CD4-positive, alpha-beta memory T cell (primary cell): ENCODE measurements around the gene SLC25A4. TPM values are rescaled to one million over a fixed set of nuclear protein-coding genes. Genes with fewer than 3 reads are reported as not detected.
"Not testable (repeated sequence)": the region's sequence is repeated elsewhere in the genome, so short reads cannot be mapped to it uniquely, and the experiment has no call there.

Source experiments
- CTCF ChIA-PET: fragments of 350-600 bp; sonication (Branson Sonifier 250); formaldehyde crosslinking; loops from one replicate; lab custom pipeline; 2021; ENCODE audit warnings: inconsistent platforms; ENCODE audit not compliant: partially characterized antibody; lab: Charles Lee
- POLR2A ChIA-PET: fragments of 350-600 bp; sonication (Branson Sonifier 250); formaldehyde crosslinking; loops from one replicate; lab custom pipeline; 2021; ENCODE audit not compliant: partially characterized antibody; lab: Charles Lee
- DNase-seq, 5 donors: peaks; one replicate each; pipeline versions ENCODE4 v3.0.0 to v3.0.0-alpha.2; 2020 to 2022; ENCODE audit warnings: mixed read lengths in 1 of 5
- H3K27ac ChIP-seq: one replicate; pipeline ENCODE4 v1.7.0; 2013; ENCODE audit warnings: low read depth, low read length
- H3K27me3 ChIP-seq: 2 replicates; pipeline ENCODE4 v1.7.0; 2013; ENCODE audit warnings: mild to moderate bottlenecking, low read length, moderate library complexity; ENCODE audit not compliant: insufficient read depth
- H3K36me3 ChIP-seq: 2 replicates; pipeline ENCODE4 v1.7.0; 2013; ENCODE audit warnings: mild to moderate bottlenecking, low read length, moderate library complexity; ENCODE audit not compliant: insufficient read depth
- H3K4me1 ChIP-seq: 2 replicates; pipeline ENCODE4 v1.7.0; 2013; ENCODE audit warnings: mild to moderate bottlenecking, low read length, moderate library complexity; ENCODE audit not compliant: insufficient read depth
- H3K4me3 ChIP-seq, 2 donors: one replicate each; pipeline ENCODE4 v1.7.0; 2013; ENCODE audit warnings: low read length in 2 of 2, mild to moderate bottlenecking in 1 of 2
- H3K9me3 ChIP-seq, 2 donors: one replicate each; pipeline ENCODE4 v1.7.0; 2013; ENCODE audit warnings: low read length in 2 of 2, control low read depth in 1 of 2; ENCODE audit not compliant: control insufficient read depth in 1 of 2
- H3K27ac Mint-ChIP-seq, 7 donors: one replicate each; pipeline ENCODE4 v1.8.0; 2020 to 2021; ENCODE audit warnings: mixed read lengths in 7 of 7, mild to moderate bottlenecking in 6 of 7, inconsistent platforms in 3 of 7, moderate library complexity in 3 of 7
- H3K27me3 Mint-ChIP-seq, 2 donors: one replicate each; pipeline ENCODE4 v1.8.0; 2020 to 2021; ENCODE audit warnings: mixed read lengths in 2 of 2
- H3K36me3 Mint-ChIP-seq, 2 donors: one replicate each; pipeline ENCODE4 v1.8.0; 2020 to 2021; ENCODE audit warnings: mixed read lengths in 2 of 2, inconsistent platforms in 1 of 2, mild to moderate bottlenecking in 1 of 2
- H3K4me1 Mint-ChIP-seq, 4 donors: one replicate each; pipeline ENCODE4 v1.8.0; 2020 to 2021; ENCODE audit warnings: mixed read lengths in 4 of 4, mild to moderate bottlenecking in 1 of 4
- H3K4me3 Mint-ChIP-seq, 8 donors: one replicate each; pipeline ENCODE4 v1.8.0; 2020 to 2021; ENCODE audit warnings: mixed read lengths in 8 of 8, mild to moderate bottlenecking in 7 of 8, moderate library complexity in 6 of 8, inconsistent platforms in 3 of 8
- H3K9me3 Mint-ChIP-seq, 8 donors: one replicate each; pipeline ENCODE4 v1.8.0; 2020 to 2021; ENCODE audit warnings: mixed read lengths in 8 of 8, mild to moderate bottlenecking in 5 of 8, inconsistent platforms in 3 of 8, moderate library complexity in 1 of 8
- intact Hi-C: fragments of 100-400 bp; cut with micrococcal nuclease; formaldehyde crosslinking; loops from one replicate; pipeline ENCODE4 v1.15.1; 2023
- polyA plus RNA-seq, 2 donors: library from polyadenylated mRNA; unstranded; fragments of 300-500 nt; fragmentation: Illumina TruSeq; gene quantifications; one replicate each; pipeline ENCODE4 v1.2.3, GENCODE V29; 2021
- total RNA-seq, 2 experiments: library from RNA; stranded (reverse); gene quantifications; one replicate each; pipeline ENCODE4 v1.2.3, GENCODE V29; 2021

SLC25A4 gene
- total and polyA plus RNA-seq, 4 experiments from 2014 or later = 6.4 to 9.0 (median 7.5) TPM

- H3K4me3 ChIP-seq = no peak overlapping the region
- Mint-ChIP-seq H3K27me3 (peaks cover 16 to 25% of the 10 kb centered on the region in 2 donors), H3K36me3 (no peaks in the 10 kb centered on the region)
Observed at GRCh38 chr4:185100423-185100822, 42.6 kb upstream of the SLC25A4 start.

GRCh38 chr4:185101354-185101890 lies 41.6 kb upstream of the SLC25A4 start:
- Mint-ChIP-seq H3K27ac (no peak overlapping the region), H3K4me1 (no peaks in the 10 kb centered on the region), H3K36me3 (no peaks in the 10 kb centered on the region), H3K9me3 (no peaks in the 10 kb centered on the region), H3K27me3 (peaks cover 16 to 24% of the 10 kb centered on the region in 2 donors), H3K4me3 (no peak overlapping the region)
- DNase-seq = no peak
- Histone ChIP-seq H3K27me3 (no peaks in the 10 kb centered on the region), H3K4me3 (no peak overlapping the region), H3K36me3 (no peaks in the 10 kb centered on the region), H3K9me3 (no peaks in the 10 kb centered on the region), H3K4me1 (no peaks in the 10 kb centered on the region), H3K27ac (no peak overlapping the region)
- ChIA-PET CTCF (no interaction called here), POLR2A (no interaction called here)
- intact Hi-C loops = no loop called here

More at GRCh38 chr4:185100423-185100822, 42.6 kb upstream of the SLC25A4 start:
- Mint-ChIP-seq H3K27ac (no peak overlapping the region), H3K9me3 (no peaks in the 10 kb centered on the region), H3K4me1 (no peaks in the 10 kb centered on the region), H3K4me3 (no peak overlapping the region)
- ChIA-PET CTCF (no interaction called here), POLR2A (no interaction called here)
- Histone ChIP-seq H3K9me3 (no peaks in the 10 kb centered on the region), H3K27ac (no peak overlapping the region), H3K27me3 (no peaks in the 10 kb centered on the region), H3K4me1 (no peaks in the 10 kb centered on the region), H3K36me3 (no peaks in the 10 kb centered on the region)
- intact Hi-C loops = no loop called here
- DNase-seq = no peak

- Mint-ChIP-seq H3K4me1 (no peaks in the 10 kb centered on the region), H3K36me3 (no peaks in the 10 kb centered on the region), H3K9me3 (no peaks in the 10 kb centered on the region), H3K27me3 (peaks cover 14 to 17% of the 10 kb centered on the region in 2 donors), H3K27ac (no peak overlapping the region), H3K4me3 (no peak overlapping the region)
- H3K4me1 ChIP-seq = no peaks in the 10 kb centered on the region
- CTCF ChIA-PET = no interaction called here
- no peaks in the 10 kb centered on the region for H3K9me3 ChIP-seq
- intact Hi-C loops = no loop called here
- no peak for DNase-seq
- H3K36me3 ChIP-seq = no peaks in the 10 kb centered on the region
- no peak overlapping the region for H3K4me3 ChIP-seq
- POLR2A ChIA-PET = no interaction called here
- no peaks in the 10 kb centered on the region for H3K27me3 ChIP-seq
- no peak overlapping the region for H3K27ac ChIP-seq
Observed at GRCh38 chr4:185104733-185105132, 38.3 kb upstream of the SLC25A4 start.

GRCh38 chr4:185106353-185106752 lies 36.7 kb upstream of the SLC25A4 start:
- POLR2A ChIA-PET = no interaction called here
- H3K27me3 Mint-ChIP-seq = peaks cover 5 to 17% of the 10 kb centered on the region in 2 donors
- Histone ChIP-seq H3K9me3 (no peaks in the 10 kb centered on the region), H3K27ac (no peak overlapping the region), H3K4me3 (no peak overlapping the region), H3K36me3 (no peaks in the 10 kb centered on the region), H3K4me1 (no peaks in the 10 kb centered on the region), H3K27me3 (no peaks in the 10 kb centered on the region)
- H3K4me3 Mint-ChIP-seq = no peak overlapping the region
- no peak overlapping the region for H3K27ac Mint-ChIP-seq
- no peaks in the 10 kb centered on the region for H3K36me3 Mint-ChIP-seq
- CTCF ChIA-PET = interaction anchor here (0.9 kb wide), 1 partner anchor 10 kb away, joined by 3 read pairs; no protein-coding TSS in a partner anchor
- no peaks in the 10 kb centered on the region for H3K4me1 Mint-ChIP-seq
- DNase-seq = no peak
- intact Hi-C loops = no loop called here
- H3K9me3 Mint-ChIP-seq = no peaks in the 10 kb centered on the region

GRCh38 chr4:185107574-185107973 lies 35.5 kb upstream of the SLC25A4 start:
- H3K27ac Mint-ChIP-seq, H3K9me3 Mint-ChIP-seq, POLR2A ChIA-PET, DNase-seq, CTCF ChIA-PET, intact Hi-C loops, H3K4me1 ChIP-seq, H3K36me3 Mint-ChIP-seq, H3K4me1 Mint-ChIP-seq, H3K36me3 ChIP-seq, H3K9me3 ChIP-seq, H3K27ac ChIP-seq, H3K4me3 Mint-ChIP-seq, H3K4me3 ChIP-seq, H3K27me3 ChIP-seq: not testable (repeated sequence)
- peaks cover 0 to 12% of the 10 kb centered on the region in 2 donors for H3K27me3 Mint-ChIP-seq

- no peaks in the 10 kb centered on the region for H3K36me3 Mint-ChIP-seq
- H3K4me3 Mint-ChIP-seq = no peak overlapping the region
- DNase-seq = no peak
- Histone ChIP-seq H3K4me3 (no peak overlapping the region), H3K9me3 (no peaks in the 10 kb centered on the region), H3K27me3 (no peaks in the 10 kb centered on the region), H3K36me3 (no peaks in the 10 kb centered on the region), H3K4me1 (no peaks in the 10 kb centered on the region), H3K27ac (no peak overlapping the region)
- ChIA-PET CTCF (interaction anchor here (1.1 kb wide), 1 partner anchor 12 kb away, joined by 5 read pairs; no protein-coding TSS in a partner anchor), POLR2A (no interaction called here)
- H3K4me1 Mint-ChIP-seq = no peaks in the 10 kb centered on the region
- H3K27me3 Mint-ChIP-seq = peaks cover 0 to 9% of the 10 kb centered on the region in 2 donors
- intact Hi-C loops = no loop called here
- no peaks in the 10 kb centered on the region for H3K9me3 Mint-ChIP-seq
- no peak overlapping the region for H3K27ac Mint-ChIP-seq
Observed at GRCh38 chr4:185108185-185108584, 34.9 kb upstream of the SLC25A4 start.

- ChIA-PET POLR2A (no interaction called here), CTCF (interaction anchor here (1.1 kb wide), 1 partner anchor 13 kb away, joined by 5 read pairs; no protein-coding TSS in a partner anchor)
- intact Hi-C loops = no loop called here
- peaks cover 0 to 7% of the 10 kb centered on the region in 2 donors for H3K27me3 Mint-ChIP-seq
- peak overlapping the region in 1 of 8 donors; percentile 22 for H3K4me3 Mint-ChIP-seq
- Histone ChIP-seq H3K4me1 (no peaks in the 10 kb centered on the region), H3K9me3 (no peaks in the 10 kb centered on the region), H3K4me3 (no peak overlapping the region), H3K27me3 (no peaks in the 10 kb centered on the region), H3K36me3 (no peaks in the 10 kb centered on the region), H3K27ac (no peak overlapping the region)
- no peaks in the 10 kb centered on the region for H3K9me3 Mint-ChIP-seq
- H3K4me1 Mint-ChIP-seq = no peaks in the 10 kb centered on the region
- H3K36me3 Mint-ChIP-seq = no peaks in the 10 kb centered on the region
- no peak for DNase-seq
- no peak overlapping the region for H3K27ac Mint-ChIP-seq
Observed at GRCh38 chr4:185108669-185109068, 34.4 kb upstream of the SLC25A4 start.
